Measurements from ENCODE around the gene SEMA6D.

SEMA6D gene

DNA sequence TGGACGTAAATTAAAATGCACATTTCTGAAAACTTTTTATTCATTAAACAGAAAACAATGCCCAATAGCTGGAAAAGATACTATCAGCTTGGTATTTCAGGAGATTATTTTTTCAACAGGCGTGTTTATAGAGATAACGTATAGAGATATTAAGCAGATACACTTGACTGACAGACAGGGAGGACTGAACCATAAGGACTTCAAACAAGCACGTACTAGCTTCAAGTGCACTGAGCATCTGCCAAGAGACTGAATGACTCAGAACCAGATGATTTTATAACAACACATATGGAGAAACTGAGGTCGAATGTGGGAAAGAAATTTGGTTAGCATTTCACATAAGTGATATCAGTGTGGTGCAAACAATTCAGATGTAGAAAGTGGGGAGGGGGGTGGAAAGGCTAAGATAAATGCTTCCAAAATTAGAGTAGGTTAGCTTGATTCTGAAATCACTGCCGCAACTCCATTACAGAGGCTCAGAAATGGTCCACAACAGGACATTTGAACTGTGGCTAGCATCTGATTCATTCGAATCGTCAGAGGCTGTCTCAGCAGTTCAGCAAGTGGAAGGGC lies 103.5 kb downstream of the SEMA6D start:
- Histone ChIP-seq H3K4me3 (ENCODE audit: low read depth, low read length) (no peak overlapping the region), H3K27me3 (ENCODE audit: control insufficient read depth, insufficient read depth, low read length) (no peaks in the 10 kb centered on the region), H3K9me3 (ENCODE audit: control insufficient read depth, insufficient read depth, low read depth, low read length) (no peaks in the 10 kb centered on the region), H3K9ac (ENCODE audit: low read length) (no peak overlapping the region), H3K27ac (ENCODE audit: low read depth, low read length) (no peak overlapping the region), H3K4me1 (ENCODE audit: control insufficient read depth, insufficient read depth, low read length) (peaks cover 31% of the 10 kb centered on the region), H3K36me3 (ENCODE audit: control insufficient read depth, insufficient read depth, low read length) (no peaks in the 10 kb centered on the region)

DNA sequence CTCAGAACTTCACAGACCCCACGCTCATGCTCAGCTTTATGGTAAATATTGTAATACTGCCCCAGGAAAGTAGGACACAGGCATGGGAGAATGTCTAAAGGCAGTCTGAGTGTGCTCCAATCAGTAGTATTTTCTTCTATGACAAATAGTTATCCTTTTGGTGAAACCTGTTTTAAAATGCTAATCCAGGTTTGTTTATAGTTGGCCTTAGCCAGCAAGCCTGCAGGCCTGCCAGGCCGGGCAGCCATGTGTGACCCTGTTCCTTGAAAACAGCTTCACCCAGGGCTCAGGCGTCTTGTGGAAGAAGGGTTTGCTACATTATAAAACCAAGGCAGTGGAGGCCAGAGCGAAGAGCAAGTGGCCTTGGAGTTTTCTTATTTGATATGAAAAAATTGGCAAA lies 104.7 kb downstream of the SEMA6D start:
- Histone ChIP-seq H3K9ac (ENCODE audit: low read length) (no peak overlapping the region), H3K36me3 (ENCODE audit: control insufficient read depth, insufficient read depth, low read length) (no peaks in the 10 kb centered on the region), H3K4me3 (ENCODE audit: low read depth, low read length) (no peak overlapping the region), H3K27me3 (ENCODE audit: control insufficient read depth, insufficient read depth, low read length) (no peaks in the 10 kb centered on the region), H3K27ac (ENCODE audit: low read depth, low read length) (no peak overlapping the region), H3K9me3 (ENCODE audit: control insufficient read depth, insufficient read depth, low read depth, low read length) (no peaks in the 10 kb centered on the region), H3K4me1 (ENCODE audit: control insufficient read depth, insufficient read depth, low read length) (peaks cover 29% of the 10 kb centered on the region)

Measured in HUES6 (cell line).